Measurements from ENCODE around the gene CYP27C1.

DNA sequence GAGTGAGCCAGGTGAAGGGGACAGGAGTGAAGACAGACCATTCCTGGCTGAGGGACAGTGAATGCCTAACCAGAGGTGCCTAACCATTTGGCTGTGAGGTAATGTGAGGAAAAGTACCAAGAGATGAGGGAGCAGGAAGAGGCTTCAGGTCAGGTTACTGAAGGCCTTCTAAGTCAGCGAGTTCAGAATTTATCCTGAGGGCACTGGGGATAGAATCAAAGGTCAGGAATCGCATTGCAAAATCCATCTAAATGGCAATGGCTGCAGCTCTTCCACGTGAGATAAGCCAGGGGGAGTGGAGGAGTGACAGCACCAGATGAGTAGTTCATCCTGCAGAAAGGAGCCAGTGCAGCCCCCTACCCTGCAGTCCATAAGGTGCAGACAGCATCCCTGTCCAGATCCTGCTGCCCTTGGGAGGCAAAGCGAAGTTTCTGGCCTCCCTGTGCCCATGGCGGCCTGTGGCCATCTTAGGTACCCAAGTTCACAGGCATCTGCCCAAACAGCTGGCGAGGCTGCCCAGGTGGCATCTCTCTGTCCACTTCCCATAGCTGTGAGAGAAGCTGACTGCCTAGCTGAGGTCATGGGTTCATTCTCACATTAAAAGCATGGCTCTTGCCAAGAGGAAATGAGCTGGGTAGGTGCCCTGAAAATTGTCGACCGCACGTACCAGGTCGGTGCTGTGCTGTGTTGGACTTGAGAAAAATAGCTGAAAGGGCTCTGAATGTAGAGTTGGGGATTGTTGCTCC, 49.5 kb downstream of the CYP27C1 start:
- TF ChIP-seq NR3C1 (IDR thresholded peaks at IDR 0.05) (no peak), SMC3 (IDR thresholded peaks at IDR 0.05) (no peak), POLR2A (IDR thresholded peaks at IDR 0.05; ENCODE audit: low read length) (no peak), HOXA7 (CRISPR knock-in tag; IDR thresholded peaks at IDR 0.05) (no peak), ZC3H11A (IDR thresholded peaks at IDR 0.05) (no peak), HDAC2 (IDR thresholded peaks at IDR 0.05) (no peak)
- TF ChIP-seq, protein P1, sequence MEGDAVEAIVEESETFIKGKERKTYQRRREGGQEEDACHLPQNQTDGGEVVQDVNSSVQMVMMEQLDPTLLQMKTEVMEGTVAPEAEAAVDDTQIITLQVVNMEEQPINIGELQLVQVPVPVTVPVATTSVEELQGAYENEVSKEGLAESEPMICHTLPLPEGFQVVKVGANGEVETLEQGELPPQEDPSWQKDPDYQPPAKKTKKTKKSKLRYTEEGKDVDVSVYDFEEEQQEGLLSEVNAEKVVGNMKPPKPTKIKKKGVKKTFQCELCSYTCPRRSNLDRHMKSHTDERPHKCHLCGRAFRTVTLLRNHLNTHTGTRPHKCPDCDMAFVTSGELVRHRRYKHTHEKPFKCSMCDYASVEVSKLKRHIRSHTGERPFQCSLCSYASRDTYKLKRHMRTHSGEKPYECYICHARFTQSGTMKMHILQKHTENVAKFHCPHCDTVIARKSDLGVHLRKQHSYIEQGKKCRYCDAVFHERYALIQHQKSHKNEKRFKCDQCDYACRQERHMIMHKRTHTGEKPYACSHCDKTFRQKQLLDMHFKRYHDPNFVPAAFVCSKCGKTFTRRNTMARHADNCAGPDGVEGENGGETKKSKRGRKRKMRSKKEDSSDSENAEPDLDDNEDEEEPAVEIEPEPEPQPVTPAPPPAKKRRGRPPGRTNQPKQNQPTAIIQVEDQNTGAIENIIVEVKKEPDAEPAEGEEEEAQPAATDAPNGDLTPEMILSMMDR (IDR thresholded peaks at IDR 0.05): no peak
- TF ChIP-seq, protein P2, sequence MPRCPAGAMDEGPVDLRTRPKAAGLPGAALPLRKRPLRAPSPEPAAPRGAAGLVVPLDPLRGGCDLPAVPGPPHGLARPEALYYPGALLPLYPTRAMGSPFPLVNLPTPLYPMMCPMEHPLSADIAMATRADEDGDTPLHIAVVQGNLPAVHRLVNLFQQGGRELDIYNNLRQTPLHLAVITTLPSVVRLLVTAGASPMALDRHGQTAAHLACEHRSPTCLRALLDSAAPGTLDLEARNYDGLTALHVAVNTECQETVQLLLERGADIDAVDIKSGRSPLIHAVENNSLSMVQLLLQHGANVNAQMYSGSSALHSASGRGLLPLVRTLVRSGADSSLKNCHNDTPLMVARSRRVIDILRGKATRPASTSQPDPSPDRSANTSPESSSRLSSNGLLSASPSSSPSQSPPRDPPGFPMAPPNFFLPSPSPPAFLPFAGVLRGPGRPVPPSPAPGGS (IDR thresholded peaks at IDR 0.05): no peak
